ENCODE measurements around the gene TOLLIP.
"Not testable (repeated sequence)": the region's sequence is repeated elsewhere in the genome, so short reads cannot be mapped to it uniquely, and the experiment has no call there.

Gene TOLLIP

DNA sequence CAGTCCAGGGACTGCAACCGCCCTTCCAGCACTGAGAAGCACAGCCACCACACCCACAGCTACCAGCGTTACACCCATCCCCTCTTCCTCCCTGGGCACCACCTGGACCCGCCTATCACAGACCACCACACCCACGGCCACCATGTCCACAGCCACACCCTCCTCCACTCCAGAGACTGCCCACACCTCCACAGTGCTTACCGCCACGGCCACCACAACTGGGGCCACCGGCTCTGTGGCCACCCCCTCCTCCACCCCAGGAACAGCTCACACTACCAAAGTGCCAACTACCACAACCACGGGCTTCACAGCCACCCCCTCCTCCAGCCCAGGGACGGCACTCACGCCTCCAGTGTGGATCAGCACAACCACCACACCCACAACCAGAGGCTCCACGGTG is 66.7 kb downstream of the TOLLIP start:
- not testable (repeated sequence) for FAIRE-seq

DNA sequence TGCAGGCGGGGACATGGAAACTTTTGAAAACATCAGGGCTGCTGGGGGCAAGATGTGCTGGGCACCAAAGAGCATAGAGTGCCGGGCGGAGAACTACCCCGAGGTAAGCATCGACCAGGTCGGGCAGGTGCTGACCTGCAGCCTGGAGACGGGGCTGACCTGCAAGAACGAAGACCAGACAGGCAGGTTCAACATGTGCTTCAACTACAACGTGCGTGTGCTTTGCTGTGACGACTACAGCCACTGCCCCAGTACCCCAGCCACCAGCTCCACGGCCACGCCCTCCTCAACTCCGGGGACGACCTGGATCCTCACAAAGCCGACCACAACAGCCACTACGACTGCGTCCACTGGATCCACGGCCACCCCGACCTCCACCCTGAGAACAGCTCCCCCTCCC is 67.1 kb downstream of the TOLLIP start:
- FAIRE-seq, result no peak

DNA sequence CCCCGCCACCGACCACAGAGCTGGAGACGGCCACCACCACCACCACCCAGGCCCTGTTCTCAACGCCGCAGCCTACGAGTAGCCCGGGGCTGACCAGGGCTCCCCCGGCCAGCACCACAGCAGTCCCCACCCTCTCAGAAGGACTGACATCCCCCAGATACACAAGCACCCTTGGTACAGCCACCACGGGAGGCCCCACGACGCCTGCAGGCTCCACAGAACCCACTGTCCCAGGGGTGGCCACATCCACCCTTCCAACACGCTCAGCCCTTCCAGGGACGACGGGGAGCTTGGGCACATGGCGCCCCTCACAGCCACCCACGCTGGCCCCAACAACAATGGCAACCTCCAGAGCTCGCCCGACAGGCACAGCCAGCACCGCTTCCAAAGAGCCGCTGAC is 67.7 kb downstream of the TOLLIP start:
- FAIRE-seq, result no peak

DNA sequence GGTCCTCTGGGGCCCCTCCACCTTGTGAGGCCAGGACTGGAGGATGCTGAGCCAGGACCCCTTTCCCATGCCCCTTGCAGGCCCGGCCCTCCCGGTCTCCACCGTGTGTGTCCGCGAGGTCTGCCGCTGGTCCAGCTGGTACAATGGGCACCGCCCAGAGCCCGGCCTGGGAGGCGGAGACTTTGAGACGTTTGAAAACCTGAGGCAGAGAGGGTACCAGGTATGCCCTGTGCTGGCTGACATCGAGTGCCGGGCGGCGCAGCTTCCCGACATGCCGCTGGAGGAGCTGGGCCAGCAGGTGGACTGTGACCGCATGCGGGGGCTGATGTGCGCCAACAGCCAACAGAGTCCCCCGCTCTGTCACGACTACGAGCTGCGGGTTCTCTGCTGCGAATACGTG is 68.7 kb downstream of the TOLLIP start:
- FAIRE-seq, result no peak

DNA sequence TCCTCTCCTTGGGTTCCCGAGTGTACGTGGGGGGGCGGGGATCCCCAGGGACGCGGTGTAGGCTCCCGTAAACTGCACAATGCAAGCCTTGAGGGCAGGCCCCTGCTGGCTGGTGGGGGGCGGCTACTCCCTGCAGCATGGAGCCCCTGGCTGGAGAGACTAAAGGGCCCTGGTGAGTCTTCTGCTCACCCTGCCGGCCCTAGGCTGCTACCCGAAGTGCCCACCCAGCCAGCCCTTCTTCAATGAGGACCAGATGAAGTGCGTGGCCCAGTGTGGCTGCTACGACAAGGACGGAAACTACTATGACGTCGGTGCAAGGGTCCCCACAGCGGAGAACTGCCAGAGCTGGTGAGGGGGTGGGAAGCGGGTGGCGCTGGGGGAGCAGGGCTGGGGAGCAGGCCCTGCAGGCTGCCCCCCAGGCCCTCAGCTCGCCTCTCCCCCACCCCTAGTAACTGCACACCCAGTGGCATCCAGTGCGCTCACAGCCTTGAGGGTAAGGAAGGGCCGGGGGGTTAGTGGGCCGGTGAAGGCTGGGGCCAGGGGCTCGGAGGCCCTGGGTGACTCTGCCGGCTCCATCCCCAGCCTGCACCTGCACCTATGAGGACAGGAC is 69.7 kb downstream of the TOLLIP start:
- no peak for FAIRE-seq

DNA sequence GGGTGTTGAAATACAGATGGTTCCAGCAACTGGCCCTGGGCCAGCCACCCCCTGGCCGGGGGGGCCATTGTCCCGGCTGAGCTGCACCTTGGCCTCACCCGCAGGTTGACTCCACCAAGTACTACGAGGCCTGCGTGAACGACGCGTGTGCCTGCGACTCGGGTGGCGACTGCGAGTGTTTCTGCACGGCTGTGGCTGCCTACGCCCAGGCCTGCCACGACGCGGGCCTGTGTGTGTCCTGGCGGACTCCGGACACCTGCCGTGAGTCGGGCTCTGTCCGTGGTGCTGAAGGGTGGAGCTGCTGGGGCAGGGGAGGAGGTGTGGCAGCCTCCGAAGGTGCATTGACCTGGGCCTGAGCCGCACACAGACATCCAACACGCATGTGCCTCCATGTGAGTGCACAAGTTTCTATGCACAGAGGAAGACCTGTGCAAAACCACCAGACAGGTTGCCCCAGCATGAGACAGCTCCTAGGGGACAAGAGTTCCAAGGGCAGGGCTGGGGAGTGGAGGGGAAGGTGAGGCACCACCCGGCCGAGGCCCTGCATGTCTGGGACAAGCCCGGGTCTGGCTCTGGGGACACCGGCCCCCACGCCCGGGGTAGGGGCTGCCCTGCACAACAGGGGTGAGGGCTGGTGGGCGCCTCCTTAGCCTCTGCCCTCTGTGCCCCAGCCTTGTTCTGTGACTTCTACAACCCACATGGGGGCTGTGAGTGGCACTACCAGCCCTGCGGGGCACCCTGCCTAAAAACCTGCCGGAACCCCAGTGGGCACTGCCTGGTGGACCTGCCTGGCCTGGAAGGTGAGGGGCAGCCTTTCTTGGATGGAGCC is 70.5 kb downstream of the TOLLIP start:
- FAIRE-seq, result no peak

DNA sequence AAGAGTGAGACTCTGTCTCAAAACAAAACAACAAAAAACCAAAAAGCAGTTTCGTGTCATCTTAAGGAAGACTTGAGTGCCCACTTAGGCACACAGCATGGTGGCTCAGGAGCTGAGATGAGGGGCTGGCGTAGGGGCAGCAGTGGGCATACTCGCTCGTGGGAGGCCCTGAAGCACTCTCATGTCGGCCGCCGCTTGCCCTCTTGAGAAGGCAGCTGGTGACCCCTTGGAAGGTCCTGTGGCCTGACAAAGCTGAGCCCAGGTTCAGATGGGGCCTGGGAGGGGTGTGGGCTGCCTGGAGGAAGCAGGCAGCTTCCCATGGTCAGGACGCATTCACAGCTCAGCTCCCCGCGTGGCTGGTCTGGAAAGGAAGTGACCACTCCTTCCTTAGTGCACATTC is 71.6 kb downstream of the TOLLIP start:
- no peak for FAIRE-seq

DNA sequence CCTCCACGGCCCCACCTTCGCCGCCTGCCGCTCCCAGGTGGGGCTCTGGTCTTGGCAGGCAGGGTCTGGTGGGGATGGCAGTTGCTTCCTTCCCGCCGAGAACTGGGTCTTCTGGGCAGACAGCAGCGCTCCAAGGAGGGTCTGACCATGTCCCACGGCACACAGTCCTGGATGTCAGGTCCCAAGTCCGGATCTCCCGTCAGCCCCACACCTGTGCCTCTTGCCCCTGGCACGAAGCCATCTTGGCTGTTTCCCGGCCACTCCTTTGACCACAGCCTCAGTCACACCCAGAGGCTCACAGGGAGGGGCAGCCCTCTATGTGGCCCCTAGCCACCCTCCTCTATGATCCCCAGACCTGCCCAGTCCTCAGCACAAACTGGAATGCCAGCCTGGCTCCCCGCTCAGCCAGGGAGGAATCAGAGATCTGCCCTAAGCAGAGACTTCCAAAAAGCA is 72.3 kb downstream of the TOLLIP start:
- FAIRE-seq, result no peak

DNA sequence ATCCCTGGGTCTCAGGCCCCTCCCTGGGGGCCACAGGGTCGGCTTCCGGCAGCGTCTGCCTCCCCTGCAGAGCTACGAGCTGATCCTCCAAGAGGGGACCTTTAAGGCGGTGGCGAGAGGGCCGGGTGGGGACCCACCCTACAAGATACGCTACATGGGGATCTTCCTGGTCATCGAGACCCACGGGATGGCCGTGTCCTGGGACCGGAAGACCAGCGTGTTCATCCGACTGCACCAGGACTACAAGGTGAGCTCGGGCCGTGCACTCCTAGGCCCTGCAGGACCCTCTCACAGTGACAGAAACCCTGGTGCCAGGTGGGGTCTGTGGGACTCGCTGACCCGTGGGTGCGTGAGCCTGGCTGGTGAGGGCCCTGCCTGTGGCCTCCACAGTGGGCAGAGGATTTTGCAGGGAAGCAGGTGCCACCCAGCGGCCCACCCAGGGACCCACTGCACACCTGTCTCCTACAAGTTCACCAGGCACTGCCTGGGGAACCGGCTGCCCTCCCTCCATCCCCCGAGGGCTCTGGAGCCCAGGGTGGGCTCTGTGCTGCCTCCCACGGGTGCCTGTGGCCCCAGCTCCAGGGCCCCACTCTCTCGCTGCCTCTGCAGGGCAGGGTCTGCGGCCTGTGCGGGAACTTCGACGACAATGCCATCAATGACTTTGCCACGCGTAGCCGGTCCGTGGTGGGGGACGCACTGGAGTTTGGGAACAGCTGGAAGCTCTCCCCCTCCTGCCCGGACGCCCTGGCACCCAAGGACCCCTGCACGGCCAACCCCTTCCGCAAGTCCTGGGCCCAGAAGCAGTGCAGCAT is 72.9 kb downstream of the TOLLIP start:
- no peak for FAIRE-seq

DNA sequence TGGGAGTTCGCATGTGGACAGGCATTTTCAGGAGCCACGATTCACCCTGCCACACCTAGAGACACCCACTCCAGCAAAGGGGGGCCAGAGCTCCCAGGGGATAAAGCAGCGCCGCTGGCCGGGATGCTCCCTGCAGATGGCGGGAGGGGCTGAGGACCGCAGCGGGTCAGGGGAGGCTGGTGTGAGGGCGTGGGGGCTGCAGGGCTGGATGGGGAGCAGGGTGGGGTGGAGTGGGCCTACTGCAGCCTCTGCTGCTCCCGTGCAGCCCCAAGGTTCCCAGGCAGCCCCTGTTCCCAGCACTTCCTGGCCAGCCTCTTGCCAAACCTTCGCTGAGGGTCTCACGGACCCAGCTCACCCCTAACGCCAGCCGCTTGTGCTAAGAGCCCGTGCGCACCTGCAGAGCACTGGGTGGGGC is 73.5 kb downstream of the TOLLIP start:
- no peak for FAIRE-seq

DNA sequence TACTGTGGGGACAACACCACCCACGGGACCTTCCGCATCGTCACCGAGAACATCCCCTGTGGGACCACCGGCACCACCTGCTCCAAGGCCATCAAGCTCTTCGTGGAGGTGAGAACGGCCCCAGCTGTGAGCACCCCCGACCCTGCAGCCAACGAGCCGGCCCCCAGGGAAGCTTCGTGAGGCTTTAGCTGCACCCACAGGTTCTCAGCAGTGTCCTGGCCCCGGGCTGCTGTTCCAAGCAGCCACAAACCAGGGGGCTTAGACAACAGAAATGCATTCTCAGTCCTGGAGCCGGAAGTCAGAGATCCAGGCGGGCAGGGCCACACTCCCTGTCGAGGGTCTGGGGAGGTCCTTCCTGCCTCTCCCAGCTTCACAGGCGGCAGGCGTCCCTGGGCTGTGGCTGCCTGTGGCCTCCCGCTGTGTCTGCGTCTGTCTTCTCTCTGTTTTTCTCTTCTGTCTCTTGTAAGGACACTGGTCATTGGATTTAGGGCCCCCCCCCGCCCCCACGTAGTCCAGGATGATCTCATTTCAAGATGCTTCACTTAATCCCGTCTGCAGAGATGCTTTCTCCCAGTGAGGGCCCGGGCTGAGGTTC is 74.0 kb downstream of the TOLLIP start:
- FAIRE-seq, result no peak

DNA sequence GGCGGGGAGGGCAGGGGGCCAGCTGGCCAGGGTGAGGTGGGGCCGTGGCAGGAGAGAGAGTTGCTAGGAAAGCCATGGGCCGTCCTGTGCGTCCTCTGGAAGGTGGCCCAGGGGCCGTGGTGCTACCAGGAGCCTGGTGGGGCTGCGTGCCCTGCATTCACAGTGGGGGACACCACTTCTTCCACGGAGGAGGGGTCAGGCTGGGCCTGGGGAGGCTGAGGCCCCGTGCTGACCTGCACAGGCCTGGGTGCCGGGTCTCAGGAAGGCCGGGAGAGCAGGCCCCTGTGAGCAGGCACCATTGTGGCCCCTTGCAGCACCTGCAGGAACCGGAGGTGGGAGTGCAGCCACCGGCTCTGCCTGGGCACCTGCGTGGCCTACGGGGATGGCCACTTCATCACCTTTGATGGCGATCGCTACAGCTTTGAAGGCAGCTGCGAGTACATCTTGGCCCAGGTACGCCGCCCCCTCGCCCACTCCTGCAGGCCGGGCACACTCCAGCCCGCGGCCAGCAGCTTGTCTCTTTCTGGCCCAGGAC is 74.6 kb downstream of the TOLLIP start:
- FAIRE-seq, result no peak

DNA sequence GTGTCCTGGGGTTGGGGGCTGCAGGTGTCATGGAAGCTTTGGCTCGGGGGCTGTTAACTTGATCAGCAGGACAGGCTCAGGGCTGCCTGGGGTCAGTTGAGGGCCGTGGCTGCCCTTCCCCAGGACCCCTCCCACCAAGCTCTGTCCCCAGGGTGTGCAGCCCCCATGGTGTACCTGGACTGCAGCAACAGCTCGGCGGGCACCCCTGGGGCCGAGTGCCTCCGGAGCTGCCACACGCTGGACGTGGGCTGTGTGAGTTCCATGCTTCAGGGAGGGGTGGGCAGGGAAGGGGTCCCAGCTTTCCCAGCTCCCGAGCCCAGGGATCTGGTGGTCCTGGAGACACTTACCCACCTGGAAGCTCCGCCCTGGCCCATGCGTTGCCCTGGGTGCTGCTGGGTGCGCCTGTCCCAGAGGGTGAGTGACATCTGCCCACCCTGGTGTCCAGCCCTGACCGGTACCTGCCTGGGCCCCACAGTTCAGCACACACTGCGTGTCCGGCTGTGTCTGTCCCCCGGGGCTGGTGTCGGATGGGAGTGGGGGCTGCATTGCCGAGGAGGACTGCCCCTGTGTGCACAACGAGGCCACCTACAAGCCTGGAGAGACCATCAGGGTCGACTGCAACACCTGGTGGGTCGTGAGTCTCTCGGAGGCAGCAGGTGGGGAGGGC is 75.2 kb downstream of the TOLLIP start:
- no peak for FAIRE-seq

DNA sequence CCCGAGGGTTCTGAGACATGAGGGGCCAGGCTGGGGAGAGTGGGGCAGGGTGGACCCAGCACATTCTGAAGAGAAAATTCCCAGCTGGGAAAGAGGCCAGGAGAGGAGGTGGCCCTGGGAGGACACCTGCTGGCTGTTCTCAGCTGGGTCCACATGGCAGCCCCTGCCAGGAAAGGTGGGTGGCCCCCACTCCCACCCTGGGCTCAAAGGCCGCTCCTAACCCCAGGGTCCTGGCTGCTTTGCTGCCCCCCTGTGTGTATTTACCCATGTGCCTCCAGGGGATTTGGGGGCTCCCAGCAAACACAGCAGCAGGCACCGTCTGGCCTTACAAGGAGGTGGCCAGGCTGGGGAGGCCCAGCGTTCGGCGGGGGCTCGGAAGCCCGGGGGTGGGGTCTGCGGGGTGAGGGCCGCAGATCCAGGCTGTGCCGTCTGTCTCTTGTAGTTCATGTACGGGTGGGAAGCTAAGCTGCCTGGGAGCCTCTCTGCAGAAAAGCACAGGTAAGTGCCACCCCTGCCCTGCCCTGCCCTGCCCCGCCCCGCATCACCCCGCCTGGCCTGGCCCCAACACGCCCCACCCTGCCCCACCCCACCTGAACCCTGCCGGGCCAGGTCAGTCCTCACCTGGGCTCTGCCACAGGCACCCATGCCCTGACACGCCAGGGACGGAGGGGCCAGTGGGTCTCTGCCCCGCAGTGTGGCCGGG is 75.9 kb downstream of the TOLLIP start:
- FAIRE-seq, result no peak

DNA sequence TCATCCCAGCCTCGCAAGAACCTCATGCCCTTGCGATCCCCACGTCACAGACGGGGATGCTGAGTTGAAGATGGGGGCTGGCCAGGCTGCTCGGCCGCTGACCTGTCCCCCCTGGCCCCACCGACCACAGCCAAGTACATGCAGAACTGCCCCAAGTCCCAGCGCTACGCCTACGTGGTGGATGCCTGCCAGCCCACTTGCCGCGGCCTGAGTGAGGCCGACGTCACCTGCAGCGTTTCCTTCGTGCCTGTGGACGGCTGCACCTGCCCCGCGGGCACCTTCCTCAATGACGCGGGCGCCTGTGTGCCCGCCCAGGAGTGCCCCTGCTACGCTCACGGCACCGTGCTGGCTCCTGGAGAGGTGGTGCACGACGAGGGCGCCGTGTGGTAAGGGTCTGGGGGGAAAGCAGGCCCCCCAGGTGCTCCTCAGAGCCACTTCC is 76.5 kb downstream of the TOLLIP start:
- no peak for FAIRE-seq

DNA sequence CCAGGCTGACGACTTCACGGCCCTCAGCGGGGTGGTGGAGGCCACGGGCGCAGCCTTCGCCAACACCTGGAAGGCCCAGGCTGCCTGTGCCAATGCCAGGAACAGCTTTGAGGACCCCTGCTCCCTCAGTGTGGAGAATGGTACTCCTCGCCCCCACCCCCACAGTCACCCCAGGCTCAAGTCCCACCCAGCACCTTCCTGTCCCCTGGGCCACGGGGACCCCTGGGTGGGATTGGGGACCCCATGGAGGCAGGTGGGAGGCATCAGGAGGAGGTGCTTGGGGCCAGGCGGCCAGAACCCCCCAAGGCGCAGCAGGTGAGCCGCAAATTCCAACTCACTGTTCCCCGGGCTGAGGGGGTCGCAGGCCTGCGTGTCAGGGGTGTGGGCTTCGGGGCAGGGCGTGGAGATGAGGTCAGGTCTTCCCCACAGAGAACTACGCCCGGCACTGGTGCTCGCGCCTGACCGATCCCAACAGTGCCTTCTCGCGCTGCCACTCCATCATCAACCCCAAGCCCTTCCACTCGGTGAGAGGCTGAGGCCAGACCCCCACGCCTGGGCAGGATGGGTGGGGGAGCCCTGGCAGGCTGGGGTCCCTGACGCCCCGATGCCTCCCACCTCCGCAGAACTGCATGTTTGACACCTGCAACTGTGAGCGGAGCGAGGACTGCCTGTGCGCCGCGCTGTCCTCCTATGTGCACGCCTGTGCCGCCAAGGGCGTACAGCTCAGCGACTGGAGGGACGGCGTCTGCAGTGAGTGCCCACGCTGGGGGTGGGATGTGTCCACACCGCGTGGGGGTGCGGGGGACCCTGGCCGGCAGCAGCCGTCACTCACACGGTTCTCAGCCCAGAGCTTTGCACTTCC is 77.2 kb downstream of the TOLLIP start:
- no peak for FAIRE-seq

DNA sequence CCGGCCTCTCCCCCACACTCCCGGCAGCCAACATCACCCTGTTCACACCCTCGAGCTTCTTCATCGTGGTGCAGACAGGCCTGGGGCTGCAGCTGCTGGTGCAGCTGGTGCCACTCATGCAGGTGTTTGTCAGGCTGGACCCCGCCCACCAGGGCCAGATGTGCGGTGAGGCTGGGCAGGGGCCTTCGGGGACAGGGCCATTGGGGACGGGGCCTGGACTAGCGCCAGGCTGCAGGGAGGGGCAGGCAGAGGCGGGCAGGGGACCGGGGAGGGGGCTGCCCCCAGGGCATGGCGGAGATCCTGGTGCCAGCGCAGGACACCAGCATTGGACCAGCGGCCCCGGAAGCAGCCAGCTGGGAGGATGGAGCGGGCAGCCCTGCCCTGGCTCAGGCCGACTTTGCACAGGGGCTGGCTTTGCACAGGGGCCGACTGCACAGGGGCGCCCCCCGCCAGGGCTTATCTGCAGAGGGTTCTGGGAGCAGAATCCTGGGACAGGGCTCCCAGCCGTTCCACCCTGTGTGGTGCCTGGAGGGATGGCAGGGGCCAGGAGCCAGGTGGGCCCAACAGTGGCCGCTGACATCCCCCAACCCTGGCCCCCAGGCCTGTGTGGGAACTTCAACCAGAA is 77.9 kb downstream of the TOLLIP start:
- FAIRE-seq, result no peak

DNA sequence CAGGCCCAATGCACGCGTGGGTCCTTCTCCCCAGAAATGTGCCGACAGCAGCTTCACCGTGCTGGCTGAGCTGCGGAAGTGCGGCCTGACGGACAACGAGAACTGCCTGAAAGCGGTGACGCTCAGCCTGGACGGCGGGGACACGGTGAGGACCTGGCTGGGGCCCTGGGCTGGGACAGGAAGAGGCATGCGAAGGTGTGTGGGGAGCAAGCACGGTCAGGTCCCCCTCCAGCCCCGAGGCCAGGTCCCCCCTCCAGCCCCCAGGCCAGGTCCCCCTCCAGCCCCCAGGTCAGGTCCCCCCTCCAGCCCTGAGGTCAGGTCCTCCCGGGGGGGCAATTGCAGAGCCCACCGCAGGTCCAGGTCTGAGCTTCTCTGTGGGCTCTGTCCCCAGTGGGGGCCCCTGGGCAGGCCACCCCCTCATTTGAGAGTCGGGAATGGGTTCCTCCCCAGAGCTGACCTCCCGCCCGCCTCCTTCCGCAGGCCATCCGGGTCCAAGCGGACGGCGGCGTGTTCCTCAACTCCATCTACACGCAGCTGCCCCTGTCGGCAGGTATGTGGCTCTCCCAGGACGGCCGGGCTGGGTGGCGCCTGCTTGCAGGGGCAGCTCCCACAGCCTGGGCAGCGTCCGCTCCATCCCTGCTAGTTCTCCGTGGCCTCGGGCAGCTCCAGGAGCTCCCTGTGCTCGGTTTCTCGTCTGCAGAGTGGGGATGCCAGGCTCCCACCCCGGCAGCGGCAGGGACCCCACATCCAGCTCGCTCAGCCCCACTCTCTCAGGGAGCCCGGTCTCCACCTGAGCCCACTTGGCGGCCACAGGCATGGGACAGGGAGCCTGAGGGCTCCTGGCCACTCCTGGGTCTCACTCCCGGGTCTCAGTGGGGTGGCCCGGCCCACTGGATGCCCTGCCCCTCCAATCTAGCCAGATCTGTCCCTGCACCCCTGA is 78.7 kb downstream of the TOLLIP start:
- no peak for FAIRE-seq

DNA sequence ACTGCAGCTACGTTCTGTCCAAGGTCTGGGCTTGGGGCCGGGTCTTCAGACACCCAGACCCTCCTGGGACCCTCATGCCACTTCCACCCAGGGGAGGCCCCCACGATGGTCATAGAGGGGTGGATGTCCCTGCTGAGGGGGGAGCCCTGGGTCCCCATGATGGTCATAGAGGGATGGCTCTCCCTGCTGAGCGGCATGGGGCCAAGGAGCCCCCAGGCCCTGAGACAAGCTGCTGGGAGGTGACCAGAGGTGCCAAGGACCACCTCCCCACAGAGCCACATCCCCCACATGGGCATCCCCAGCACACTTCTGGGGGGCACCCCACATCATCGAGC is 79.3 kb downstream of the TOLLIP start:
- FAIRE-seq, result no peak

Measured in colon (tissue), 2 donors.